ENCODE data around the gene PUM1. TPM values are rescaled to one million over a fixed set of nuclear protein-coding genes. Genes with fewer than 3 reads are reported as not detected.

The PUM1 gene
- total RNA-seq, 1 donor from 2014 or later, result 57.5 TPM

GRCh38 chr1:30929135-30929889 lies 136.2 kb downstream of the PUM1 start:
- DNase-seq (ENCODE audit: low read depth in 2 of 2), result peak; percentile 41 to 51

- peak in 1 of 2 donors; percentile 64 for DNase-seq (ENCODE audit: low read depth in 2 of 2)
Measured at GRCh38 chr1:30928789-30929134, 136.8 kb downstream of the PUM1 start.

GRCh38 chr1:30928171-30928570 lies 137.3 kb downstream of the PUM1 start:
- DNase-seq (ENCODE audit: low read depth in 2 of 2), result no peak

GRCh38 chr1:30927448-30927847 lies 138.1 kb downstream of the PUM1 start:
- no peak for DNase-seq (ENCODE audit: low read depth in 2 of 2)

- DNase-seq (ENCODE audit: low read depth in 2 of 2), result no peak
Measured at GRCh38 chr1:30923597-30923996, 141.9 kb downstream of the PUM1 start.

GRCh38 chr1:30920827-30921226 lies 144.7 kb downstream of the PUM1 start:
- DNase-seq (ENCODE audit: low read depth in 2 of 2), result no peak

GRCh38 chr1:30919025-30919881 lies 146.3 kb downstream of the PUM1 start:
- DNase-seq (ENCODE audit: low read depth in 2 of 2), result peak in 1 of 2 donors; percentile 33

- no peak for DNase-seq (ENCODE audit: low read depth in 2 of 2)
Measured at GRCh38 chr1:30916296-30916695, 149.2 kb downstream of the PUM1 start.

GRCh38 chr1:30915491-30916230 lies 149.9 kb downstream of the PUM1 start:
- DNase-seq (ENCODE audit: low read depth in 2 of 2), result no peak

GRCh38 chr1:30914931-30915330 lies 150.6 kb downstream of the PUM1 start:
- no peak for DNase-seq (ENCODE audit: low read depth in 2 of 2)

- DNase-seq (ENCODE audit: low read depth in 2 of 2), result no peak
Measured at GRCh38 chr1:30914587-30914922, 151.0 kb downstream of the PUM1 start.

- no peak for DNase-seq (ENCODE audit: low read depth in 2 of 2)
Measured at GRCh38 chr1:30912913-30913652, 152.4 kb downstream of the PUM1 start.

- no peak for DNase-seq (ENCODE audit: low read depth in 2 of 2)
Measured at GRCh38 chr1:30912224-30912623, 153.3 kb downstream of the PUM1 start.

GRCh38 chr1:30911059-30911954 lies 154.2 kb downstream of the PUM1 start:
- DNase-seq (ENCODE audit: low read depth in 2 of 2), result peak; percentile 83

GRCh38 chr1:30909365-30910068 lies 156.0 kb downstream of the PUM1 start:
- no peak for DNase-seq (ENCODE audit: low read depth in 2 of 2)

GRCh38 chr1:30908696-30909364 lies 156.7 kb downstream of the PUM1 start, which contains the start of gene SDC3:
SDC3 (minus strand) TSS chr1:30908758; CDS start chr1:30908586, 172 bp downstream.
- peak; percentile 41 to 62 for DNase-seq (ENCODE audit: low read depth in 2 of 2)

- DNase-seq (ENCODE audit: low read depth in 2 of 2), result no peak
Measured at GRCh38 chr1:30908316-30908695, 157.2 kb downstream of the PUM1 start.

GRCh38 chr1:30907481-30908315 lies 157.8 kb downstream of the PUM1 start:
- DNase-seq (ENCODE audit: low read depth in 2 of 2), result no peak
